HUES48 (cell line): ENCODE results near the gene AP2A2.
"Not testable (repeated sequence)": the region's sequence is repeated elsewhere in the genome, so short reads cannot be mapped to it uniquely, and the experiment has no call there.

ENCODE experiments used
- H3K27ac ChIP-seq: one replicate; pipeline ENCODE4 v1.7.0; 2013; ENCODE audit warnings: low read depth, low read length, inconsistent platforms
- H3K27me3 ChIP-seq: 2 replicates; pipeline ENCODE4 v1.6.1; 2013; ENCODE audit warnings: mild to moderate bottlenecking, low read length; ENCODE audit not compliant: control insufficient read depth, insufficient read depth
- H3K36me3 ChIP-seq: 2 replicates; pipeline ENCODE4 v1.6.1; 2013; ENCODE audit warnings: low read length; ENCODE audit not compliant: control insufficient read depth, insufficient read depth
- H3K4me1 ChIP-seq: 2 replicates; pipeline ENCODE4 v1.6.1; 2013; ENCODE audit warnings: mild to moderate bottlenecking, low read length; ENCODE audit not compliant: control insufficient read depth, insufficient read depth
- H3K4me3 ChIP-seq: 2 replicates; pipeline ENCODE4 v1.5.1; 2013; ENCODE audit warnings: mild to moderate bottlenecking, low read depth, low read length
- H3K9ac ChIP-seq: 2 replicates; pipeline ENCODE4 v1.6.1; 2013; ENCODE audit warnings: mild to moderate bottlenecking, low read depth, low read length, moderate library complexity
- H3K9me3 ChIP-seq: 2 replicates; pipeline ENCODE4 v1.6.1; 2013; ENCODE audit warnings: low read length; ENCODE audit not compliant: control insufficient read depth, insufficient read depth

The AP2A2 gene

DNA sequence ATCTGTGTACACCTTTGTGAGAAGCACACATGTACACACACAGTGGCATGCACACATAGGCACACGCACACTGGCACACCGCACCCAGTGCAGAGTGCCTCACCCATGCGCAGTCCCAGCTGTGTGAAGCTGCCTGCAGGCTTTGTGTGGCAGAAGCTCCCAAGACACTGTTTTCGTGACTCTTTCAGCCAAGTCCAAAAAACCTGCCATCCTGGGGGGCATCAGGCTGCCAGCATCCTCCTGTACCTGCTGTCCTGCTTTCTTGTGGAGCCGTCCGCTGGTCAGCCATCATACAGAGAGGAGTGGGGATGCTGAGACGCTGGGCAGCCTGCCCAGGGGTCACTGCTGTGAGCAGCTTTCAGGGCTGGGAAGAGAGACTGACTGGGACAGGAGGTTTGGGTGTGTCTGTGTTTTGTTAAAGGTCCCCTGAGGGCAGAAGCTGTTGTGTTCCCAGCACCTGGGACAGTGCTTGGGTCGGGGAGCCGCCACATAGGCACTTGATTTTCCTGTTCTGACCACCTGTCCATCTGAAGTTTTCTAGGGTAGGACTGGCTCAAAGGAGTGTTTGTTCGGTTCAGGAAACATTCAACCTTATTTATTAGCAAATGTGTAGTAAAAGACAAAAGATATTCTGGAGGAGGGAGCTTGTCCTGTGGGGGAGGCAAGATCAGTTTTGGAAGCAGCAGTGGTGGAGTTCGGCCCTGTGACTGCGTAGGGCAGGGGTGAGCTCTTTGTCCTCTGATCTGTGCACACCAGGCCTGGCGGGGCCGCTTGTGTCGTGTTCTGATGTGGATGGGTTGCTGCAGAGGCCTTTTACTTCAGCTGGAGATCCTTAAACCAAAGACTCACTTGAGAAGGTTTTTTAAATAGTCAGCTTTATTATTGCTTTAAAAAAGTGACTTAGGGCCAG, 29.7 kb downstream of the AP2A2 start:
- Histone ChIP-seq H3K4me1 (peaks cover 23% of the 10 kb centered on the region), H3K9ac (no peak overlapping the region; the same call in 1 of the 2 replicates)

DNA sequence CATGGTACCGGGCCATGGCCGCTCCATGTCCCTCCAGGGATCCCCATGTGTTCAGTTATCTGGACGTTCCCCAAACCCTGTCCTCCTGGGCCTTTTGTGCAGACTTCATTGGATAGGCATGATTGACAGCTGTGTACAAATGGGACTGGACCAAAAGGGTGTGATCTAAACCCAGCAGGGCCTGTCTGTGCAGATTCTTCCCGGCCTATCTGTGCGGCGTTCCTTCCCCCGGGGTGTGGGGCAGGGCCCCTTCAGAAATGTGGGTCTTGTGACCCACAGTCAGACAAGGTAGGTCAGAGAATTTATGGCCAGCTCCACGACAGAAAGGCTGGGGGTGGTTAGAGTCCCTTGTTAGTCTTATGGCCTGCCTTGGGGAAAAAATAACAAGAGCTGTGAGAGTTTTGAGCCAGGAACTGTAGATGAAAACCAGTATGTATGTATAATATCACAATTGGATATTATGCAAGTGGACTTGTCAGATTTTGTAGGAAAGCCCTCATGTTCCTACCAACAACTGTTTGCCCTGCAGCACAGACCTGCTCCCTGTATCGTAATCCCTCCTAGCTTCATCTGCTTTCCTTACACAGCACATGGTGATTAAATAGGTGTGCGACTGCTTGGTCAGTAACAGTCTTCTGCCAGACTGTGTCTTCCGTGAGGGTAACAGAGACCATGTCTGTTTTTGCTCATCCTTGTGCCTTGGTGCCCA, 31.7 kb downstream of the AP2A2 start:
- Histone ChIP-seq H3K27ac (no peak overlapping the region), H3K9ac (no peak overlapping the region), H3K9me3 (no peaks in the 10 kb centered on the region), H3K4me3 (no peak overlapping the region), H3K36me3 (peaks cover 27% of the 10 kb centered on the region), H3K4me1 (peaks cover 19% of the 10 kb centered on the region), H3K27me3 (no peaks in the 10 kb centered on the region)

More for the DNA sequence above, 29.7 kb downstream of the AP2A2 start:
- Histone ChIP-seq H3K27me3 (no peaks in the 10 kb centered on the region), H3K4me3 (no peak overlapping the region), H3K27ac (peak overlapping the region; percentile 7), H3K36me3 (peaks cover 17% of the 10 kb centered on the region), H3K9me3 (no peaks in the 10 kb centered on the region)

DNA sequence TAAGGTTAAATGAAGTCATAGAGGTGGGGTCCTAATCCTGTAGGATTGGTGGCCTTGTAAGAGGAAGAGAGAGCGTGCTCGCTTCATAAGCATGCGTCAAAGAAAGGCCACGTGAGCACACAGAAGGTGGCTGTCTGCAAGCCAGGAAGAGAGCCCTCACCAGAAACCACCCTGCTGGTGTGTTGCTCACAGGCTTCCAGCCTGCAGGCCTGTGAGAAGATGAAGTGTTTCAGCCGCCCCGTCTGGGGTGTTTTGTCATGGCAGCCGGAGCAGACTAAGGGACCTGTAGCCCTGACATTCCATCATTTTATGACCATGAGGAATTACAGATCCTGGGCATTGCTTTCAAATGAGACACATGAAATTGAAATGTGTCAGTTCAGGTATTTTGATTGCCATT, 32.4 kb downstream of the AP2A2 start:
- H3K36me3 ChIP-seq = peaks cover 33% of the 10 kb centered on the region
- no peak overlapping the region for H3K27ac ChIP-seq
- H3K27me3 ChIP-seq = no peaks in the 10 kb centered on the region
- no peak overlapping the region for H3K9ac ChIP-seq
- no peaks in the 10 kb centered on the region for H3K9me3 ChIP-seq
- no peak overlapping the region for H3K4me3 ChIP-seq
- H3K4me1 ChIP-seq = peaks cover 13% of the 10 kb centered on the region; the same call in 1 of the 2 replicates

DNA sequence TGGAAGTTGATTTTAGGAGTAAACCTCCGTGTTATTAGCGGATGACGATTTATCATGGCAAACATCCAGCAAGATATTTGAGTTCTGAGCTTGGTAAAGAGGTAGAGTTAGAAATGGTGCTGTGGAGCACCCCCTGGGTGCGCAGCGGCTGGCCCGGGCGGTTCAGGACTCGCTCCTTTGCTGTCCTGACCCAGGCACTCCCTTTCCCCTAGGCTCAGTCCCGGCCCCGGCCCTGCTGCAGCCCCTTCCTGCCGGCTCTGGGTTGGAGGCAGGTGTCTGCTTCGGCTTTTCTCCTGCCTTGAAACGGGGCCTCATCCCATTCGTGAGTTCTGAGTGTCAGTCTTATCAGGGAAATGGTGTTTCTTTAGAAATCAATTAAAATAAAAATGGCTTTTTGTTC, 33.4 kb downstream of the AP2A2 start:
- Histone ChIP-seq H3K27me3 (no peaks in the 10 kb centered on the region), H3K4me1 (peaks cover 13% of the 10 kb centered on the region; the same call in 1 of the 2 replicates), H3K4me3 (no peak overlapping the region), H3K9ac (no peak overlapping the region), H3K9me3 (peaks cover under 1% of the 10 kb centered on the region; the same call in 1 of the 2 replicates), H3K27ac (no peak overlapping the region), H3K36me3 (peaks cover 40% of the 10 kb centered on the region)

DNA sequence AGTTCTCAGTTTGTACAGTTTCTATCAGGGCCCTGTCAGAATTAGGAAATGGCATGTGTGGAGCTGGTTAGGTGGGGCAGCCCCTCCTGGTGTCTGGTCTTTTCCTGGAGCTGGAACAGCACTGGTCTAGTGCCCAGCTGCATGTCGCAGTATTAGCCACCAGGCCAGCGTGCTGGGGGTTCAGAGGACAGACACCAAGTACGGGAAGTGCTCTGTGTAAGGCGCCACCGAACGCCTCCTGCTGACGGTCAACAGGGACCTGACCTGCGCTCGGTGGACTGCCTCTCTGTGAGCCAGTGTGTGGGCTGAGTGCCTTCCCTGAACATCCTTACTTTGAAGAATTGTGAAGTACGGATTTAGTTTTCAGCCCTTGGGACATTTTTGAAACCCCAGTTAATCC, 33.9 kb downstream of the AP2A2 start:
- H3K4me3 ChIP-seq = no peak overlapping the region
- H3K4me1 ChIP-seq = peaks cover 11% of the 10 kb centered on the region; the same call in 1 of the 2 replicates
- no peak overlapping the region for H3K9ac ChIP-seq
- H3K27me3 ChIP-seq = no peaks in the 10 kb centered on the region
- H3K36me3 ChIP-seq = peaks cover 46% of the 10 kb centered on the region
- no peak overlapping the region for H3K27ac ChIP-seq
- H3K9me3 ChIP-seq = peaks cover 6% of the 10 kb centered on the region; the same call in 1 of the 2 replicates

DNA sequence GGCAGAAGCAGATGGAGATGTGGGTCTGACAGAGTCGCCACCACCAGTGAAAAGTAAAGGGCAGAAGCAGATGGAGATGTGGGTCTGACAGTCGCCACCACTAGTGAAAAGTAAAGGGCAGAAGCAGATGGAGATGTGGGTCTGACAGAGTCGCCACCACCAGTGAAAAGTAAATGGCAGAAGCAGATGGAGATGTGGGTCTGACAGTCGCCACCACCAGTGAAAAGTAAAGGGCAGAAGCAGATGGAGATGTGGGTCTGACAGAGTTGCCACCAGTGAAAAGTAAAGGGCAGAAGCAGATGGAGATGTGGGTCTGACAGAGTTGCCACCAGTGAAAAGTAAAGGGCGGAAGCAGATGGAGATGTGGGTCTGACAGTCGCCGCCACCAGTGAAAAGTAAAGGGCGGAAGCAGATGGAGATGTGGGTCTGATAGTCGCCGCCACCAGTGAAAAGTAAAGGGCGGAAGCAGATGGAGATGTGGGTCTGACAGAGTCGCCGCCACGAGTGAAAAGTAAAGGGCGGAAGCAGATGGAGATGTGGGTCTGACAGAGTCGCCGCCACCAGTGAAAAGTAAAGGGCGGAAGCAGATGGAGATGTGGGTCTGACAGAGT, 35.7 kb downstream of the AP2A2 start:
- not testable (repeated sequence) for H3K27me3 ChIP-seq, H3K27ac ChIP-seq, H3K9ac ChIP-seq, H3K4me1 ChIP-seq, H3K4me3 ChIP-seq, H3K9me3 ChIP-seq
- H3K36me3 ChIP-seq = peaks cover 51% of the 10 kb centered on the region

DNA sequence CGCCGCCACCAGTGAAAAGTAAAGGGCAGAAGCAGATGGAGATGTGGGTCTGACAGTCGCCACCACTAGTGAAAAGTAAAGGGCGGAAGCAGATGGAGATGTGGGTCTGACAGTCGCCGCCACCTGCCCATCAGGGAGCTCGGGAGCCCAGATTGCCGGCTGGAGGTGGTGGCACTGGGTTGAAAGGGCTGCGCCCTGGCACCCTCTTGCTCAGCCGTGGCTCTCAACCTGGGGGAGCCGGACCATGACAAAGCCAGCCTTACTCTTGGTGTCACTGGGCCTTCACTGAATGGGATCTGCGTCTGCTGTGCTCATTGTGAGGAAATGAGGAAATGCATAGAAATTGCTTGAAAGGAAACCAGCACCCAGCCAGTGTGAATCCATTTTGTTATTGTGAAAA, 36.3 kb downstream of the AP2A2 start:
- Histone ChIP-seq H3K4me3 (no peak overlapping the region), H3K9me3 (peaks cover 8% of the 10 kb centered on the region; the same call in 1 of the 2 replicates), H3K36me3 (peaks cover 46% of the 10 kb centered on the region), H3K4me1 (no peaks in the 10 kb centered on the region), H3K27me3 (no peaks in the 10 kb centered on the region), H3K27ac (no peak overlapping the region), H3K9ac (no peak overlapping the region)

DNA sequence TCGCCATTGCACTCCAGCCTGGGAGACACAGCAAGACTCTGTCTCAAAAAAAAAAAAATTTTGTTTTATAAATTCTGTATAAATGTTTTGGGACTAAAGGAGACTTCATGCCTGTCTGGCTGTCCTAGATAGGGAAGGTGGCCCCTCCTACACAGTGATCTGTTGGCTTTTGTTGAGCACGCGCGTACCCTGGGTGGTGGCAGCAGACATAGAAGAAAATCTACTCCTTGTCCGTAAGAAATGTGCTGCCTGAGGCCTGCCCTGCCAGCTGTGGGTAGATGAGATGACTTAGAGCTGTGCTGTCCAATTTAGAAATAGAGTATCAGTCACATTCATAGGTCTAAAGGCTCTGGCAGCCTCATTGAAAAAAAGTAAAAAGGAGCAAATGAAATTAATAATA, 37.0 kb downstream of the AP2A2 start:
- no peaks in the 10 kb centered on the region for H3K27me3 ChIP-seq
- H3K9me3 ChIP-seq = peaks cover 8% of the 10 kb centered on the region; the same call in 1 of the 2 replicates
- no peaks in the 10 kb centered on the region for H3K4me1 ChIP-seq
- H3K27ac ChIP-seq = no peak overlapping the region
- no peak overlapping the region for H3K4me3 ChIP-seq
- peaks cover 44% of the 10 kb centered on the region for H3K36me3 ChIP-seq
- no peak overlapping the region for H3K9ac ChIP-seq

DNA sequence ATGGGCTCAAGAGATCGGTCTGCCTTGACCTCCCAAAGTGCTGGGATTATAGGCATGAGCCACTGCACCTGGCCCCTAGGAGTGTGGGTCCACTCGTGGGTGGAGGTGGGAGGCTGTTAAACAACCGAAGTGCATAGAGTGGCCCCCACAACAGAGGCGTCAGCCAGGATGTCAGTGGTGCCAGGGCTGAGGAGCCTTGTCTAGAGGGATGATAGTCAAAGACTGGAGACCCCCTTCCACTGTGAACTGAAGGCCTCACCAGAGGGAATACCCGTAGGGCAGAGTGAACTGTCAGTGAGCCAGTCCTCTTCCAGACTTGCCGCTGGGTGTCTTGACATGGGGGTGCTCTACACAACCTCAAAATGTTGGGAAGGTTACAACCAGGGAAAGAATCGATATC, 38.2 kb downstream of the AP2A2 start:
- peaks cover 44% of the 10 kb centered on the region for H3K36me3 ChIP-seq
- peaks cover 8% of the 10 kb centered on the region; the same call in 1 of the 2 replicates for H3K9me3 ChIP-seq
- no peak overlapping the region for H3K27ac ChIP-seq
- H3K4me1 ChIP-seq = no peaks in the 10 kb centered on the region
- no peaks in the 10 kb centered on the region for H3K27me3 ChIP-seq
- H3K4me3 ChIP-seq = no peak overlapping the region
- no peak overlapping the region for H3K9ac ChIP-seq

DNA sequence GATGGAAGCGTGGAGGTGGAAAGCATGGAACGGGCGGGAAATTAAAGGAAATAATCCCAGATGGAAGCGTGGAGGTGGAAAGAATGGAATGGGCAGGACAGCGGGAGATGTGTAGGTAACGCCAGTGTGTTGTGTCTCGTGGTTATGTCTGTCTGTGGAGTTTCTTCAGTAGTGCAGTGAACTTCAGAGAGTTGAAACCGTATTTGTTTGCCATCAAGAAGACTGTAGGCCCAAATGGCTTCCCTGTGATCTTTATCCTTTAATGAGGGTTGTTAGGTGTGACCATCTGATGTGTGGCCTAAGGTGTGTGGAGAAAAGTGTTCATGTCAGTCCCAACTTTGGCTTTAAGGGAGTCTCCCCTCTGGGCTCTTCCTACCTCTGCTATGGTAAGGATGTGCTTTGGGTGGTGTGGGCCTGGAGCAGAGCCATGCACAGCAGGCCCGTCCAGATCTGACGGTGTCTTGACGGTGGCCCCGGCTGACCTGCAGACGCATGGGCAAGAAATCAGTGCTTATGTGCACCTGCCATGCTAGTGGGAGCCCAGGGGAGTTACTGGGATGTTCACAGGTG, 39.6 kb downstream of the AP2A2 start:
- H3K36me3 ChIP-seq = peaks cover 41% of the 10 kb centered on the region
- H3K9me3 ChIP-seq = peaks cover 8% of the 10 kb centered on the region; the same call in 1 of the 2 replicates
- no peak overlapping the region for H3K27ac ChIP-seq
- no peaks in the 10 kb centered on the region for H3K27me3 ChIP-seq
- no peak overlapping the region for H3K9ac ChIP-seq
- no peak overlapping the region for H3K4me3 ChIP-seq
- no peaks in the 10 kb centered on the region for H3K4me1 ChIP-seq
